Keratinocyte (primary cell): ENCODE results near the gene CDH8. TPM values are rescaled to one million over a fixed set of nuclear protein-coding genes. Genes with fewer than 3 reads are reported as not detected.

Source experiments
- DNase-seq: peaks from one replicate; pipeline ENCODE4 v3.0.0-alpha.2; 2011; ENCODE audit warnings: low read depth, missing footprints, low spot score
- FAIRE-seq: peaks from 2 replicates; lab custom pipeline; 2011; peaks lifted over from hg19 to GRCh38; lab: Jason Lieb, UNC
- H2AFZ ChIP-seq: 2 replicates; pipeline ENCODE4 v1.6.0; 2012; ENCODE audit warnings: low read length, control low read depth, inconsistent platforms; ENCODE audit not compliant: control insufficient read depth
- H3K27ac ChIP-seq: 2 replicates; pipeline ENCODE4 v1.5.1; 2011; ENCODE audit warnings: low read length; ENCODE audit not compliant: control insufficient read depth, insufficient read depth
- H3K27me3 ChIP-seq: 3 replicates; pipeline ENCODE4 v1.6.0; 2011; ENCODE audit warnings: low read length; ENCODE audit not compliant: control insufficient read depth, insufficient read depth; ENCODE audit errors: extremely low read depth
- H3K36me3 ChIP-seq, 2 experiments: 2 replicates in 1 of 2; 3 replicates in 1 of 2; pipeline ENCODE4 v1.5.1; 2011; ENCODE audit warnings: low read length in 2 of 2, mild to moderate bottlenecking in 1 of 2; ENCODE audit not compliant: control insufficient read depth in 2 of 2, insufficient read depth in 2 of 2; ENCODE audit errors: extremely low read depth in 1 of 2
- H3K4me1 ChIP-seq: 3 replicates; pipeline ENCODE4 v1.5.1; 2011; ENCODE audit warnings: low read length; ENCODE audit not compliant: control insufficient read depth, insufficient read depth; ENCODE audit errors: extremely low read depth
- H3K4me2 ChIP-seq: 3 replicates; pipeline ENCODE4 v1.6.0; 2011; ENCODE audit warnings: low read depth, low read length; ENCODE audit not compliant: control insufficient read depth, insufficient read depth; ENCODE audit errors: extremely low read depth
- H3K4me3 ChIP-seq, 3 experiments: fragments of 200-600 bp in 1 of 3; sonication (generic) in 1 of 3; 2 replicates in 2 of 3; 3 replicates in 1 of 3; pipeline ENCODE4 v1.5.1; 2011 to 2016; ENCODE audit warnings: low read length in 3 of 3, mild to moderate bottlenecking in 3 of 3, control low read depth in 2 of 3, inconsistent platforms in 1 of 3, low read depth in 1 of 3, mixed read lengths in 1 of 3, mixed run types in 1 of 3, moderate library complexity in 1 of 3; ENCODE audit not compliant: control insufficient read depth in 2 of 3, insufficient read depth in 2 of 3; ENCODE audit errors: extremely low read depth in 1 of 3
- H3K79me2 ChIP-seq: 2 replicates; pipeline ENCODE4 v1.6.0; 2012; ENCODE audit warnings: low read length; ENCODE audit not compliant: control insufficient read depth, insufficient read depth
- H3K9ac ChIP-seq: 3 replicates; pipeline ENCODE4 v1.6.0; 2011; ENCODE audit warnings: low read length; ENCODE audit not compliant: control insufficient read depth, insufficient read depth; ENCODE audit errors: extremely low read depth
- H3K9me1 ChIP-seq: 3 replicates; pipeline ENCODE4 v1.6.0; 2011; ENCODE audit warnings: low read length; ENCODE audit not compliant: control insufficient read depth, insufficient read depth; ENCODE audit errors: extremely low read depth
- H3K9me3 ChIP-seq: 2 replicates; pipeline ENCODE4 v1.5.1; 2012; ENCODE audit warnings: low read depth, low read length; ENCODE audit not compliant: control insufficient read depth
- H4K20me1 ChIP-seq: 3 replicates; pipeline ENCODE4 v1.6.0; 2011; ENCODE audit warnings: low read length; ENCODE audit not compliant: control insufficient read depth, insufficient read depth; ENCODE audit errors: extremely low read depth
- CTCF ChIP-seq, 3 experiments: IDR thresholded peaks in 1 of 3; conservative IDR thresholded peaks in 1 of 3; optimal IDR thresholded peaks in 1 of 3; 2 replicates in 2 of 3; 3 replicates in 1 of 3; pipeline versions ENCODE3 to v1.5.1; 2011; ENCODE audit warnings: low read length in 3 of 3, mild to moderate bottlenecking in 3 of 3, moderate library complexity in 2 of 3, control low read depth in 1 of 3, inconsistent platforms in 1 of 3; ENCODE audit not compliant: insufficient read depth in 2 of 3; ENCODE audit errors: extremely low read depth in 1 of 3
- EZH2 ChIP-seq: IDR thresholded peaks from one replicate; pipeline ENCODE4 v1.6.1; 2012; ENCODE audit warnings: inconsistent platforms, mild to moderate bottlenecking, low read length, moderate library complexity
- dilution Hi-C: fragments of 300-500 bp; cut with MboI; formaldehyde crosslinking; loops from one replicate; pipeline ENCODE4 v1.7.0; 2020; ENCODE audit warnings: low sequenced_read_pairs; ENCODE audit not compliant: extremely low pct_ligation_motif_present
- polyA plus RNA-seq, 5 experiments: library from polyadenylated mRNA; depleted of rRNA in 3 of 5; stranded (reverse) in 3 of 5; stranded (forward) in 1 of 5; unstranded in 1 of 5; fragments of >200 nt; gene quantifications; 1 replicate in 1 of 5; 2 replicates in 3 of 5; 3 replicates in 1 of 5; pipeline versions ENCODE4 v1.2.1 to v1.2.3, GENCODE V29; 2011 to 2012; ENCODE audit warnings: missing spikeins in 2 of 5, low read depth in 1 of 5, low replicate concordance in 1 of 5

CDH8 gene
- polyA plus RNA-seq, 1 donor (not counting 4 experiments of a cell fraction or from before 2014, with no cell fraction given): 0.18 TPM

GRCh38 chr16:61721544-61721943 is 314.7 kb downstream of the CDH8 start:
- dilution Hi-C loops: no loop called here
- FAIRE-seq: no peak
- DNase-seq: no peak

GRCh38 chr16:61715393-61715792 is 320.8 kb downstream of the CDH8 start:
- Histone ChIP-seq H3K4me1 (no peaks in the 10 kb centered on the region), H3K27ac (no peak overlapping the region), H3K9me1 (no peaks in the 10 kb centered on the region), H3K79me2 (no peaks in the 10 kb centered on the region), H2AFZ (no peak overlapping the region), H3K4me3 (no peak overlapping the region), H3K27me3 (no peaks in the 10 kb centered on the region), H3K4me2 (no peak overlapping the region), H4K20me1 (no peaks in the 10 kb centered on the region), H3K9ac (no peak overlapping the region), H3K36me3 (no peaks in the 10 kb centered on the region), H3K9me3 (no peaks in the 10 kb centered on the region)
- DNase-seq: no peak
- no peak for FAIRE-seq
- TF ChIP-seq CTCF (optimal IDR thresholded peaks at IDR 0.05 in 1 of 3, IDR thresholded peaks at IDR 0.05 in 1 of 3, conservative IDR thresholded peaks at IDR 0.05 in 1 of 3; ENCODE audit: extremely low read depth in 1 of 3, insufficient read depth in 2 of 3, low read length in 3 of 3) (no peak), EZH2 (no peak)
- dilution Hi-C loops: no loop called here

More at GRCh38 chr16:61721544-61721943, 314.7 kb downstream of the CDH8 start:
- Histone ChIP-seq H3K27me3 (no peaks in the 10 kb centered on the region), H3K4me3 (no peak overlapping the region), H3K4me1 (no peaks in the 10 kb centered on the region), H3K9me1 (no peaks in the 10 kb centered on the region), H4K20me1 (no peaks in the 10 kb centered on the region), H2AFZ (no peak overlapping the region), H3K79me2 (no peaks in the 10 kb centered on the region), H3K36me3 (no peaks in the 10 kb centered on the region), H3K4me2 (no peak overlapping the region), H3K9me3 (no peaks in the 10 kb centered on the region), H3K27ac (no peak overlapping the region), H3K9ac (no peak overlapping the region)
- TF ChIP-seq CTCF (optimal IDR thresholded peaks at IDR 0.05 in 1 of 3, IDR thresholded peaks at IDR 0.05 in 1 of 3, conservative IDR thresholded peaks at IDR 0.05 in 1 of 3; ENCODE audit: extremely low read depth in 1 of 3, insufficient read depth in 2 of 3, low read length in 3 of 3): no peak
- no peak for TF ChIP-seq EZH2
